WTC11 (cell line): ENCODE measurements around the gene CTH. TPM values are rescaled to one million over a fixed set of nuclear protein-coding genes. Genes with fewer than 3 reads are reported as not detected.

ENCODE experiments used
- ATAC-seq: fragments of 200-7000 bp; cut with Tn5 transposase; 2 replicates; pipeline ENCODE4 v1.10.0; 2021; ENCODE audit warnings: mild to moderate bottlenecking, moderate library complexity
- CTCF ChIA-PET: fragments of 300-600 bp; sonication (Branson Sonifier 250); formaldehyde crosslinking; loops from one replicate; lab custom pipeline; 2021; ENCODE audit warnings: antibody characterized with exemption; lab: Charles Lee
- POLR2A ChIA-PET: fragments of 350-600 bp; sonication (Branson Sonifier 250); formaldehyde crosslinking; loops from one replicate; lab custom pipeline; 2021; ENCODE audit warnings: antibody characterized with exemption; lab: Charles Lee
- DNase-seq: peaks from one replicate; pipeline ENCODE4 v3.0.0; 2021; ENCODE audit warnings: low spot score
- H3K27ac Mint-ChIP-seq: 2 replicates; pipeline ENCODE4 v1.8.0; 2021; ENCODE audit warnings: mixed read lengths
- H3K27me3 Mint-ChIP-seq: 2 replicates; pipeline ENCODE4 v1.8.0; 2021; ENCODE audit warnings: low read depth, mild to moderate bottlenecking, moderate library complexity, mixed read lengths
- H3K36me3 Mint-ChIP-seq: 2 replicates; pipeline ENCODE4 v1.8.0; 2021; ENCODE audit warnings: mixed read lengths
- H3K4me1 Mint-ChIP-seq: 2 replicates; pipeline ENCODE4 v1.8.0; 2022; ENCODE audit warnings: mixed read lengths
- H3K4me3 Mint-ChIP-seq: 2 replicates; pipeline ENCODE4 v1.8.0; 2021; ENCODE audit warnings: mild to moderate bottlenecking, moderate library complexity, mixed read lengths
- H3K9me3 Mint-ChIP-seq: 2 replicates; pipeline ENCODE4 v1.8.0; 2021; ENCODE audit warnings: mixed read lengths
- ATF3 ChIP-seq: sonication (generic); formaldehyde crosslinking; conservative IDR thresholded peaks from 2 replicates; pipeline ENCODE4 v1.8.1; 2022; ENCODE audit warnings: mild to moderate bottlenecking, missing genetic modification reagents
- CBFB ChIP-seq: sonication (generic); formaldehyde crosslinking; IDR thresholded peaks from 2 replicates; pipeline ENCODE4 v1.8.1; 2022; ENCODE audit warnings: mild to moderate bottlenecking, low read depth, missing genetic modification reagents
- CREB1 ChIP-seq: sonication (generic); formaldehyde crosslinking; IDR thresholded peaks from 2 replicates; pipeline ENCODE4 v1.8.0; 2023; ENCODE audit warnings: mild to moderate bottlenecking, missing genetic modification reagents
- ELF4 ChIP-seq: sonication (generic); formaldehyde crosslinking; IDR thresholded peaks from 2 replicates; pipeline ENCODE4 v1.8.1; 2022; ENCODE audit warnings: low read depth, mild to moderate bottlenecking, moderate library complexity, missing genetic modification reagents
- FOXJ3 ChIP-seq: sonication (generic); formaldehyde crosslinking; IDR thresholded peaks from 2 replicates; pipeline ENCODE4 v1.9.0; 2021; ENCODE audit warnings: missing genetic modification reagents, mild to moderate bottlenecking, borderline replicate concordance
- GTF2I ChIP-seq: fragments of 250-450 bp; sonication (Bioruptor Pico); conservative IDR thresholded peaks from 2 replicates; pipeline ENCODE4 v1.4.0; 2021; ENCODE audit warnings: mild to moderate bottlenecking
- HMGA2 ChIP-seq: fragments of 250-450 bp; sonication (Bioruptor Pico); IDR thresholded peaks from 2 replicates; pipeline ENCODE4 v1.4.0; 2021; ENCODE audit warnings: mild to moderate bottlenecking, moderate library complexity
- HMGXB4 ChIP-seq: sonication (generic); formaldehyde crosslinking; IDR thresholded peaks from 2 replicates; pipeline ENCODE4 v1.8.1; 2023; ENCODE audit warnings: mild to moderate bottlenecking, moderate library complexity, missing genetic modification reagents
- KAT7 ChIP-seq: sonication (generic); formaldehyde crosslinking; IDR thresholded peaks from 2 replicates; pipeline ENCODE4 v1.8.1; 2023; ENCODE audit warnings: missing genetic modification reagents, mild to moderate bottlenecking, borderline replicate concordance
- MXD4 ChIP-seq: fragments of 250-450 bp; sonication (Bioruptor Pico); IDR thresholded peaks from 2 replicates; pipeline ENCODE4 v1.8.0; 2021; ENCODE audit warnings: mild to moderate bottlenecking, moderate library complexity, borderline replicate concordance
- NR1H2 ChIP-seq: sonication (generic); formaldehyde crosslinking; IDR thresholded peaks from 2 replicates; pipeline ENCODE4 v1.9.0; 2021; ENCODE audit warnings: mild to moderate bottlenecking, moderate library complexity, missing genetic modification reagents
- PREB ChIP-seq: sonication (generic); formaldehyde crosslinking; IDR thresholded peaks from 2 replicates; pipeline ENCODE4 v1.8.1; 2022; ENCODE audit warnings: mild to moderate bottlenecking, missing genetic modification reagents, moderate library complexity, borderline replicate concordance
- SMAD3 ChIP-seq: sonication (generic); formaldehyde crosslinking; IDR thresholded peaks from 2 replicates; pipeline ENCODE4 v1.8.0; 2022; ENCODE audit warnings: missing genetic modification reagents, mild to moderate bottlenecking, borderline replicate concordance
- SMAD4 ChIP-seq: sonication (generic); formaldehyde crosslinking; IDR thresholded peaks from 2 replicates; pipeline ENCODE4 v1.8.0; 2022; ENCODE audit warnings: mild to moderate bottlenecking, missing genetic modification reagents
- ZNF416 ChIP-seq: fragments of 250-450 bp; sonication (Bioruptor Pico); IDR thresholded peaks from 2 replicates; pipeline ENCODE4 v1.9.0; 2021; ENCODE audit warnings: mild to moderate bottlenecking, inconsistent platforms
- ZNF425 ChIP-seq: fragments of 250-450 bp; sonication (Bioruptor Pico); conservative IDR thresholded peaks from 2 replicates; pipeline ENCODE4 v1.9.0; 2021; ENCODE audit warnings: mild to moderate bottlenecking
- total RNA-seq: library from RNA; stranded (reverse); gene quantifications from 3 replicates; pipeline ENCODE4 v1.2.3, GENCODE V29; 2021
- TF ChIP-seq, protein P1 (sequence below): sonication (generic); formaldehyde crosslinking; IDR thresholded peaks from 2 replicates; pipeline ENCODE4 v1.8.0; 2023; ENCODE audit warnings: missing genetic modification reagents
- TF ChIP-seq, protein P2 (sequence below): sonication (generic); formaldehyde crosslinking; IDR thresholded peaks from 2 replicates; pipeline ENCODE4 v1.8.1; 2022; ENCODE audit warnings: mild to moderate bottlenecking, moderate library complexity, missing genetic modification reagents
- TF ChIP-seq, protein P3 (sequence below): sonication (generic); formaldehyde crosslinking; conservative IDR thresholded peaks from 2 replicates; pipeline ENCODE4 v1.8.1; 2023; ENCODE audit warnings: mild to moderate bottlenecking, low read depth, missing genetic modification reagents, moderate library complexity
- TF ChIP-seq, protein P4 (sequence below): sonication (generic); formaldehyde crosslinking; IDR thresholded peaks from 2 replicates; pipeline ENCODE4 v1.8.1; 2022; ENCODE audit warnings: low read depth, mild to moderate bottlenecking, moderate library complexity, missing genetic modification reagents, borderline replicate concordance

The CTH gene
- total RNA-seq, 1 experiment from 2014 or later = 27.8 TPM

DNA sequence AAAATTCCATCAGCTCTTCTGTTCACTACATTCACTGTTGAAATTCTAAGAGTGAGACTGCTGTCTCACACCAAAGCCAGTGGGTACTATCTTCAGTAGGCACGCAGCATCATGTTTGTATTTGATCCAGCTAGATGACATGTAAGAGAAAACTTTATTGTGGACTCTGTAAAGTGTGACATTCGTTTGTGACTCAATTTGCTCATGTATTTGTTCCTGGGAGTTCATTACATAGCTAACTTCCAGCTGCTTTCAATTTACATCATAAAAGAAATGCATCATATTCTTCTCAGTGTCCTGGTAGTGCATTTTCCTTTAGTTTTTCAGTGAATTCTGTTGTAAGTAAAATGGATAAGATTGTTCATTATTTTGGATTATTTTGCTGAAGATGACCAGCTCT lies 31.4 kb downstream of the CTH start:
- CTCF ChIA-PET = no interaction called here
- Mint-ChIP-seq H3K27ac (peak overlapping the region; percentile 92), H3K36me3 (peaks cover 10% of the 10 kb centered on the region), H3K27me3 (no peaks in the 10 kb centered on the region), H3K4me3 (peak overlapping the region; percentile 18), H3K4me1 (peaks cover 36% of the 10 kb centered on the region), H3K9me3 (peaks cover 3% of the 10 kb centered on the region; the same call in 1 of the 2 replicates)
- POLR2A ChIA-PET = no interaction called here
- peak; percentile 47; the same call in 1 of the 2 replicates for ATAC-seq
- TF ChIP-seq ZNF425 (no peak), MXD4 (CRISPR knock-in tag) (no peak), HMGXB4 (CRISPR knock-in tag) (no peak), KAT7 (CRISPR knock-in tag) (no peak), NR1H2 (CRISPR knock-in tag) (no peak), CREB1 (no peak), ZNF416 (no peak), SMAD3 (CRISPR knock-in tag) (no peak), CBFB (CRISPR knock-in tag) (no peak)
- TF ChIP-seq, protein P1, sequence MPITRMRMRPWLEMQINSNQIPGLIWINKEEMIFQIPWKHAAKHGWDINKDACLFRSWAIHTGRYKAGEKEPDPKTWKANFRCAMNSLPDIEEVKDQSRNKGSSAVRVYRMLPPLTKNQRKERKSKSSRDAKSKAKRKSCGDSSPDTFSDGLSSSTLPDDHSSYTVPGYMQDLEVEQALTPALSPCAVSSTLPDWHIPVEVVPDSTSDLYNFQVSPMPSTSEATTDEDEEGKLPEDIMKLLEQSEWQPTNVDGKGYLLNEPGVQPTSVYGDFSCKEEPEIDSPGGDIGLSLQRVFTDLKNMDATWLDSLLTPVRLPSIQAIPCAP (CRISPR knock-in tag) = no peak
- TF ChIP-seq, protein P2, sequence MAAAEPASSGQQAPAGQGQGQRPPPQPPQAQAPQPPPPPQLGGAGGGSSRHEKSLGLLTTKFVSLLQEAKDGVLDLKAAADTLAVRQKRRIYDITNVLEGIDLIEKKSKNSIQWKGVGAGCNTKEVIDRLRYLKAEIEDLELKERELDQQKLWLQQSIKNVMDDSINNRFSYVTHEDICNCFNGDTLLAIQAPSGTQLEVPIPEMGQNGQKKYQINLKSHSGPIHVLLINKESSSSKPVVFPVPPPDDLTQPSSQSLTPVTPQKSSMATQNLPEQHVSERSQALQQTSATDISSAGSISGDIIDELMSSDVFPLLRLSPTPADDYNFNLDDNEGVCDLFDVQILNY = no peak
- TF ChIP-seq, protein P3, sequence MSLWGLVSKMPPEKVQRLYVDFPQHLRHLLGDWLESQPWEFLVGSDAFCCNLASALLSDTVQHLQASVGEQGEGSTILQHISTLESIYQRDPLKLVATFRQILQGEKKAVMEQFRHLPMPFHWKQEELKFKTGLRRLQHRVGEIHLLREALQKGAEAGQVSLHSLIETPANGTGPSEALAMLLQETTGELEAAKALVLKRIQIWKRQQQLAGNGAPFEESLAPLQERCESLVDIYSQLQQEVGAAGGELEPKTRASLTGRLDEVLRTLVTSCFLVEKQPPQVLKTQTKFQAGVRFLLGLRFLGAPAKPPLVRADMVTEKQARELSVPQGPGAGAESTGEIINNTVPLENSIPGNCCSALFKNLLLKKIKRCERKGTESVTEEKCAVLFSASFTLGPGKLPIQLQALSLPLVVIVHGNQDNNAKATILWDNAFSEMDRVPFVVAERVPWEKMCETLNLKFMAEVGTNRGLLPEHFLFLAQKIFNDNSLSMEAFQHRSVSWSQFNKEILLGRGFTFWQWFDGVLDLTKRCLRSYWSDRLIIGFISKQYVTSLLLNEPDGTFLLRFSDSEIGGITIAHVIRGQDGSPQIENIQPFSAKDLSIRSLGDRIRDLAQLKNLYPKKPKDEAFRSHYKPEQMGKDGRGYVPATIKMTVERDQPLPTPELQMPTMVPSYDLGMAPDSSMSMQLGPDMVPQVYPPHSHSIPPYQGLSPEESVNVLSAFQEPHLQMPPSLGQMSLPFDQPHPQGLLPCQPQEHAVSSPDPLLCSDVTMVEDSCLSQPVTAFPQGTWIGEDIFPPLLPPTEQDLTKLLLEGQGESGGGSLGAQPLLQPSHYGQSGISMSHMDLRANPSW (CRISPR knock-in tag) = no peak
- DNase-seq = no peak

DNA sequence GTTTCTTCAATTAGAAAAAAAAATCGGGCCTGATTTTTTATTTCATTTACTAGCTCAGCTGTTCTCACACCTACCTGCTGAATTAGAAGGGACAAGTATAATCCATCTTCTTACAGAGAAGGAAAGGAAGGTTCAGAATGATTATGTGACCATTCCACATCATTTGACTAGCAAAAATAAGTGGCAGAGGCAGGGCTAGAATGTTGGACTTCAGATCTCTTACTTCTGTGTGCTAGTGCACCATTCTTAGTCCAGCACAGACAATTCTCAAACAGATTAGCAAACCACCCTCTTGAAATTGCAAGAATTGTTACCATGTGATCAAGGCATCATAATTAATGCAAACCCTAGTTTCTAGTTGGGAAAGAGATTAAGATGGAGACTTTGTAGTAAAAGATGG lies 32.7 kb downstream of the CTH start:
- H3K4me1 Mint-ChIP-seq = peaks cover 36% of the 10 kb centered on the region
- H3K4me3 Mint-ChIP-seq = peak overlapping the region; percentile 18; the same call in 1 of the 2 replicates
- ChIA-PET CTCF (no interaction called here), POLR2A (no interaction called here)
- H3K9me3 Mint-ChIP-seq = peaks cover 3% of the 10 kb centered on the region; the same call in 1 of the 2 replicates
- DNase-seq (no peak), ATAC-seq (no peak)
- H3K27me3 Mint-ChIP-seq = no peaks in the 10 kb centered on the region
- peaks cover 6% of the 10 kb centered on the region for H3K36me3 Mint-ChIP-seq
- H3K27ac Mint-ChIP-seq = peak overlapping the region; percentile 84
- no peak for TF ChIP-seq NR1H2 (CRISPR knock-in tag)
- no peak for TF ChIP-seq ELF4 (CRISPR knock-in tag)
- no peak for TF ChIP-seq FOXJ3 (CRISPR knock-in tag)
- TF ChIP-seq, protein P4, sequence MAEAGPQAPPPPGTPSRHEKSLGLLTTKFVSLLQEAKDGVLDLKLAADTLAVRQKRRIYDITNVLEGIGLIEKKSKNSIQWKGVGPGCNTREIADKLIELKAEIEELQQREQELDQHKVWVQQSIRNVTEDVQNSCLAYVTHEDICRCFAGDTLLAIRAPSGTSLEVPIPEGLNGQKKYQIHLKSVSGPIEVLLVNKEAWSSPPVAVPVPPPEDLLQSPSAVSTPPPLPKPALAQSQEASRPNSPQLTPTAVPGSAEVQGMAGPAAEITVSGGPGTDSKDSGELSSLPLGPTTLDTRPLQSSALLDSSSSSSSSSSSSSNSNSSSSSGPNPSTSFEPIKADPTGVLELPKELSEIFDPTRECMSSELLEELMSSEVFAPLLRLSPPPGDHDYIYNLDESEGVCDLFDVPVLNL (CRISPR knock-in tag) = no peak
- no peak for TF ChIP-seq MXD4 (CRISPR knock-in tag)
- TF ChIP-seq SMAD4 = no peak
- TF ChIP-seq GTF2I = no peak
- TF ChIP-seq PREB (CRISPR knock-in tag) = no peak
- no peak for TF ChIP-seq HMGA2 (CRISPR knock-in tag)
- no peak for TF ChIP-seq ATF3 (CRISPR knock-in tag)
